GM18508 (cell line): ENCODE results near the gene DRC3.
A peak's percentile ranks its signal among the peaks of the same experiment; 100 is the strongest.

Experiments
- ATAC-seq: cut with Tn5 transposase; IDR thresholded peaks from one replicate; pipeline ENCODE4 v1.9.1; 2021; ENCODE audit warnings: moderate number of reproducible peaks; ENCODE audit not compliant: insufficient read depth, unreplicated experiment

Gene DRC3

DNA sequence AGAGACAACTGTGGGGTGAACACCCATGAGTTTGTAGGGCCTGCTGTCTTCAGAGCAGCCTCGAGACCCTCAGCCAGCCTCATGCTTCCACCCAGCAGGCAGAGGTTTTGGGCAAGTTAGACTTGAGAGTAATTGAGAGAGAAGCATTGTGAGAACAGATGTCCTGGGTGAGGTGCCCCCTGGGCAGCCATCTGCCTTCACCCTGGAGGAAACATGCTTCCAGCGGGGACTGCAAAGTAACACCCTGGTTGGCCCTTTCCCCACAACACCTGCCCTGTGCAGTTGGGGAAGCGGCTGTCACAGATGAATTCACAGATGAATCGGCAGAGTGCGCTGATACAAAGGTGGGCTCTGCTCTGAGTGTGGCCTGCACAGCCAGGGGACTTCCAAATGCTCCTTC, 42.9 kb downstream of the DRC3 start:
- ATAC-seq, result no peak

DNA sequence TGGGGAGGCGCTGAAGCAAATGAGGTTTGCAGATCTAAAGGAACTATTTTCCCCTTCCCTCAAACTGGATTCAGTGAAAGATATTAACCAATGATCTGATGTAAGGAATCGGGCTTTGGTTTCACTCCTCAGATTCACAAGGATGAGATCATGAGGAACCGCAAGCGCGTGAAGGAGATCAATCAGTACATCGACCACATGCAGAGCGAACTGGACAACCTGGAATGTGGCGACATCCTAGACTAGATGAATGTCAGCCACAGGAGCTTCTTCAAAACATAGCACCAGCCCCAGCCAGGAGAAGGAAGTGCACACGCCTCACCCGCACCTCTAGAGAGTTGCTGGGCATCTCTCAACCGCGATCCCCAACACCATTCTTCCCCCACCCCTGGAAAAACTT, 43.8 kb downstream of the DRC3 start:
- no peak for ATAC-seq

DNA sequence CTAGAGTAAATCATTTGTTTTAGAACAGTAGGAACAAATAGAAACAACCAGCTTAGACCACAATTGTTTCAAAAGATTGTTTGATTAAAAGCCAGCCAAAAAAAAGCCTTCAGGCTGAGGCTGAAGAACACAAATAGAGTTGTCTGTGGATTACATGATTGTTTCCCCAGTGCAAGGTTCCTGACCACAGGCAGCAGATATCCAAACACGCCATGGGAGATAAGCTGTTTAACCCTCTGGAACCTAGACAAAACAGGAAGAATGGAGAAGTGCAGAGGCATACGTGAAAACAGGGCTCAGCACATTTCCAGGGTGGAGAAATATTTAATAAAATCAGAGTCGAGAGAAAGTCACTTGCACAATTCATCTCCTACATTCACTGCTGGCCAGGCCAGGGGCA, 45.3 kb downstream of the DRC3 start:
- no peak for ATAC-seq

DNA sequence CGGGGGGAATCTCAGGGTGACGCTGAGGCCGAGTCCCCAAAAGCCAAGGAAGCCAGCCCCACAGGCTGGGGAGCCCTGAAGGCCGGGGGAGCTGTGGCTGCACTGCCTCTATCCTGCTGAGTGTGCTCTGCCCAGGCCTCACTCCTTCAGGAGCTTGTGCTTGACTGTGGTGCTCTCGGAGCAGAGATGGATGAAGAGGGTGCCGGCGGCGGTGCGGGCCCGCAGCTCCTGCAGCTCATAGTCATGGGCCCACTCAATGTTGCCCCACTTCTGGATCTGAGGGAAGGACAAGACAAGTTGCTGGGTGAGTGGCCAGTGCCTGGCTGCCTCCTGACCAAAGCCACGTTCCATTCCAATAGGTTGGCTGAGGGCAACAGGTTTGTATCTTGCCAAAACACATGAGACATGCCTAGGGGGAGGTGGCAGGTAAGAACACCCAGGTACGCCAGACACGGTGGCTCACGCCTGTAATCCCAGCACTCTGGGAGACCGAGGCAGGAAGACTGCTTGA, 45.8 kb downstream of the DRC3 start:
- ATAC-seq, result no peak

GRCh38 chr17:18019838-18020154, 47.1 kb downstream of the DRC3 start:
- no peak for ATAC-seq

DNA sequence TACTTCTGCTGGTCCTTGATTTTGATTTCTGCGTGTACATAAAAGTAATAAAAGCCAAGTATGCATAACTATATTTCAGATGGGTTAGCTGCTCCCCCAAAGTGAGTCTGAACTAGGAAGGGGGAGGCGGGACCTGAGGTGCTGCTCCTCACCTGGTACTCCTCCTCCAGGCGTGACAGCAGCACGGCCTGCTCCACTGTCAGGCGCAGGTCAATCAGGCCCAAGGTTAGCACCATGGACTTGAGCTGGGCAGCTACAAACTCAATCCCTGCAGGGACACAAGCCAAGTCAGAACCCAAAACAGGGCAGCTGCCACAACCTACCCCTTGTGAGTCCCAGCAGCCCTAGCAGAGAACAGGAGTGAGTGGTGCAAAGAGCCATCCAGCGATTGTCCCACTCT, 48.3 kb downstream of the DRC3 start:
- no peak for ATAC-seq

DNA sequence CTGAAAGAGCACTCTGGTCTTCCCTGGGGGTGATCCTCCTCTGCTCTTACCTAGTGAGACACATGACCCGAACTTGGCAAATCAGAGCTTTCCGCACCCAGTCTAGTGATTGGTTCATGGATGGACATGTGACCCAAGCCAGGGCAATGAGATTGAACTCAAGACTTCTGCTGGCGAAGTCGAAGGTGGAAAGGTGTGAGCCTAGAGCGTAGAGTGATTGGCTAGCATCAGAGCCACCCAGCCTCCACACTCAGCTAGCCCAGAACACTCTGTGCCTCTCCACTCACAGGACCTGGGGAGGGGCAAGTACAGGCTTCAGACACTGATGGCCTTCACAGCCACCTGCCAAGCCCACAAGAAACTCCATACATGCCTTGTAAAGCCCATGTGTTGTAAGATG, 48.7 kb downstream of the DRC3 start:
- no peak for ATAC-seq

DNA sequence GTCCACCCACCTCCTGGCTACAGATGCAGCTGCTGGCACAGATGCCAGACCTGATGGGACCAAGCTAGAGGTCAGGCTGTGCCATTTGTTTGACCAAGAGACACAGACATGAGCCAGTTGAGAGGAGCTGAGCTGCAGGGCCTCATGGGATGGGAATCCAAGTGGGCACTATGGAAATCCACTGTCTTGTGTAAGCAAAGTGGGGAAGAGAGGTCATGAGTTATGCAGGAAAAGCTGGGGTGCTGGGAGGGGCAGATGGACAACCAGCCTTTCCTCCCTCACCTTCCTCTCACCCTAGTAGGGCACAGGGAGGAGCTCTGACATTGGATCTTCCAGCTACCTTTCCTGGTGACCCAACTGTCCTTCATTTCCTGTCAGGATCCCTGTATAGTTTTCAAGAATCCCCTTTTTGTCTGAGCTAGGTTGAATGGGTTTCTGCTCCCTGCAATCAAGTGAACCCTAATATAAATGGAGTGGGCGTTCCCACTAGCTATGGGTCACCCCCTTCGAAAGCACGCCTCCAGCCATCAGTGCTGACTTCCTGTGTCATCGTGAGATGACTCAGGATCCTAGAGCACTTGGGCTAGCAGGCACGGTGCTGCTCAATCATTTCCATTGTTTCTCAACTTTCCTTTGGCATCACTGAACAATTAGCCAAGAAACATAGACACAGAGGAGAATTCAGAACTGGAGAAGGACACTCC, 52.7 kb downstream of the DRC3 start:
- no peak for ATAC-seq

- no peak for ATAC-seq
Observed at GRCh38 chr17:18025945-18026776, 53.5 kb downstream of the DRC3 start.

GRCh38 chr17:18027280-18027679, 54.6 kb downstream of the DRC3 start:
- no peak for ATAC-seq

DNA sequence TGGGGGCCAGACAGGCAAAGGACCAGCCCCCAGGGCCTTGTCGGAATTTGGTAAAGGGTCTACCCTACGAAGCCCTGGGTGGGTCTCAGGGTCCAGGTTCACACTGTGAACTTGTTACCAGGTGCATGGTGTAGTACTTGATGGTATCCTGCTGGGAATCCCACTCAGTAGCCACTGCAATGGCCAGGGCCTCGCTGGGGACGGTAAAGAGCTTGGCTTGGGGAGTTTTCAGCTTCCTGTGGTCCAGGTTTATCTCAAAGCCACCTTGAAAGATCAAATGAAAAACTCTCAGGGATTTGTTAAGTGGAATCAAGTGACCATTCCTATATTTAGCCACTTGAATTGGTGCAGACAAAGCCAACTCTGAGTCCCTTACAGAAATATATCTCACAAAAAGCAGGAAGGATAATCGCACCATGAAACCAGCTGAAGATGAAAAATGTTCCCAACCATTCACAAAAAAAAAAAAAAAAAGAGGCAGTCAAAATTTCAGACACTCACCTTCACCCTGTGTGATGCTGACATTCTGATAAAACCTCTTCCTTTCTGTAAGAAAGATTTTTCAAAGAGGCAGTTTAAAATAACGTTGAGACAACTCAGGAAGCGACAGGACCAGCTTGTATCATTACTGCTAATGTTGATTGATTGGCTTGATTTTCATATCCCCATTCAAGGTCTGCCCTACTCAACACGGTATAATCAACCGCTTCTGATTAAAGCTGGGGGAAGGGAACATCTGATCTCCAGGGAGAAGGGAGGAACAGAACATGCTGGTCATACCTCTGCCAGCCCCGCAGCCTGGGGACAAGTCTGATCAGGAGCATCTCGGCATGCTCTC, 55.7 kb downstream of the DRC3 start:
- ATAC-seq, result no peak

DNA sequence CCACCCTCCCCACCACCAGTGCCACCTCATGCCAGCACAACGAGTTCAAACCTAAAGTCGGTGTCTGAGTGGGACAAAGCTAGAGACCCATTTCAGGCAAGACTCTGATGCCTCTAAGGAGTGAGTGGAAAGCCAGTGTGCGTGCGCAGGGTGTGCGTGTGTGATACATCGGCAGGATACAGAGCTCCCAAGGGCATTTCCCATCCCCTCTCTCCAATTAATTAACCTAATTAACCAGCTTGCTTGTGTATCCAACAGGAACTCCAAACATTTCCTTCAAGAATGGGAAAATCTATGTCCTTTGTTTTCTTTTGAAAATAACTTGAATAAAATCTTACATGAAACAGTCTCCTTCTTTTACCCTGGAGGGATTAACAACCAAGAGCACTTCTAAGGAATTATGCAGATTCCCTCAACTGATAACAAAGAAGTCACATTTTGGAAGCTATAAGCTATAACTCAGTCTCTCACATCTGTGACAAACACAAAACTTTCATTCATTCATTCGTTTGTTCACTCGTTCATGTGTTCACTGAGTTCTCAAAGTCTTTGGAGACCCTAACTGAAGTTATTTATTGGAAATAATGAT, 56.4 kb downstream of the DRC3 start:
- no peak for ATAC-seq

- ATAC-seq, result no peak
Observed at GRCh38 chr17:18031955-18032354, 59.3 kb downstream of the DRC3 start.

- ATAC-seq, result peak; percentile 52
Observed at GRCh38 chr17:18033442-18034099, 60.9 kb downstream of the DRC3 start.

DNA sequence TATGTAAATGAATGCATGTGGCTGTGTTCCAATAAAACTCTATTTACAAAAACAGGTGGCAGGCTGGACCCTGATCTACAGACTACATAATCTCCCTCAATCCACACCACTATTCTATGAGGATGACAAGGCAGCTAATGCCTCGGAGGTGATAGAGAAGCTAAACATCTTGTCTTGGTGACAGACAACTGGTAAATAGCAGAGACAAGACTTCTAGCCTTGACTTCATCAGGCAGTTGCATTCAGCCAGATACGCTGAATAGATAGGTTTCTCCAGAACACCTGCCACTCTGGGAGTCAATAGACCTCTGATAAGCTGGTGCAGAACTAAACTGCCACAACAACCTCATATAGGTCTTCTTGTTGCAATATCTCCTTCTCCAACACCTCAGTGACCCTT, 63.0 kb downstream of the DRC3 start:
- no peak for ATAC-seq

- ATAC-seq, result no peak
Observed at GRCh38 chr17:18037486-18037885, 64.8 kb downstream of the DRC3 start.

DNA sequence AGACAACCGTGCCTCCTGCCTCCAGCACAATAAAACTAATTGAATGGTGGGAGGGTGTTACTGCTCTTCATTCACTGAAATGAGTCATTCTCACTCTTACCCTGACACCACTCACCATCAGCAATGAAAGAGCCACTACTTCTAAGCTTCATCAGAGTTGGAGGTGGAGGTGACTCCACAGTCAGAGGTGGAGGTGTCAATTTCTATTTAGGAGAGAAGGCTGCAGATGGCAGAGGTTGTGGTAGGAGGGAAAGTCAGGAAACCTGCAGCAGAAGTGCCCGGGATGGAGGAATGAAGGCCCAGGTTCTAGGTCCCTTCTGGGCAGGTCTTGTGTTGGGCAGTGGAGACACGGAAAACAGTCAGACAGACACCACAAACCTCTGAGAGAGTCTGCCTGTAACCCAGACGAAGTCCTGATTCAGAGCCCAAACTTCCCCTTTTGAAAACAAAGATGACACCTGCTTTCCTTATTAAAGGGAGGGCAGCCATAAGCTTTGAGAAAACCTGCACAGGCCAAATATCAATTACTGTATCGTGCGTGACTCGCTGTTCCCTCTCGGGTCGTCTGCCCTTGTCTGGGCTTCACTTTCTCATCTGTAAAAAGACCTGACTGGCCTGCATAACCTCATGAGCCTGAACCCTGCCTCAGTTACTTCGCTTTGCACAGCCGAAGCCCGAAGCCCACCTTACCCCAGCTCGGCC, 65.6 kb downstream of the DRC3 start:
- ATAC-seq, result no peak

GRCh38 chr17:18038861-18039534, 66.3 kb downstream of the DRC3 start, which contains the start of the genes ATPAF2 and GID4:
Gene ATPAF2 (minus strand): TSS chr17:18039168. CDS start chr17:18039013, 155 bp downstream.
Gene GID4 (plus strand): TSS chr17:18039408. CDS start chr17:18039465, 57 bp downstream.
- ATAC-seq, result peak; percentile 67
